ENCODE data around the gene KLHL6. TPM values are rescaled to one million over a fixed set of nuclear protein-coding genes. Genes with fewer than 3 reads are reported as not detected.

The KLHL6 gene
- total RNA-seq, 1 experiment from 2014 or later, result not detected

DNA sequence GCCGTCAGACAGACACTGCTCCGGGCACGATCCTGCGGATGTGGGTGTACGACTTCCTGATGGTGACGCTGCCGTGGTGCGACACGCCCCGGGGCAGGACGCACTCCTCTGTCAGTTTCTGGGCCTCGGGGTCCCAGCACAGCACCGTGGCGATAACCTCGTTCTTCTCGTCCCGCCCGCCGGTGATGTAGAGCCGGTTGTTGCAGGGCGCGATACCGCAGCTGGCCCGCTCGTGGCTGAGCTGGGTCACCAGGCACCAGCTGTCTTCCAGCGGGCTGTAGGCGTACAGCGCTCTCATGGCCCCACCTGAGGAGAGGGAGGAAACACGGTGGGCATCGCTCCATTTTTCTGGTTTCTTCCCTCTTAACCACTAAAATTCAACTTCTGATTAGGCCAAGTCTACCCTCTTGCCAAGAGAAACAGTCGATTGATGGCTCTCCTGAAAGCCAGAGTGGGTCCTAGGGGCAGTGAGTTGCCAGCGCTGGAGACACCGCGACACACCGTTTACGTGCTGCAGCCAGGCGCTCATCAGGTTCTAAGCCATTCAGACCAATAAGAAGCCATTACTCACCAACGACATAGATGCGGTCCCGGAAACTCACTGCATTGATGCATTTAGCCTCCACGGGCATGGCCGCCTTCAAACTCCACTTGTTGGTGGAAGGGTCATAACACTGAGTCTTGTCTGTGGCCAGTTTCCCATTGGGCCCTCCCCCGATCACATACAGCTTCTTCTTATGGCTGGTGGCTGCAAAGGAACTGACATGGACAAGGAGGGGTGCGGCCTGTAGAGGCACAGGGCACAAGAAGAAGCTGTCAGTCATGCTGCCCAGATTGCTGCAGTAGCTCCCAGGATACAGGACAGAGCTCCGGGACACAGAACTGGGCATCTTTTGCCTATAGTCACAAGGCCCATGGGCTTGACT lies 63.3 kb downstream of the KLHL6 start:
- H2BK12ac ChIP-seq (ENCODE audit: insufficient read length, low read depth, low read length), result no peak overlapping the region
- H3K9ac ChIP-seq (ENCODE audit: extremely low read depth, insufficient read length, low read length), result no peak overlapping the region
- no peak overlapping the region for H2BK120ac ChIP-seq (ENCODE audit: low read depth, low read length, poor library complexity, severe bottlenecking)
- H3K9me3 ChIP-seq (ENCODE audit: control insufficient read depth, low read depth, low read length), result no peaks in the 10 kb centered on the region
- H3K27ac ChIP-seq (ENCODE audit: insufficient read length, low read depth, low read length), result no peak overlapping the region
- no peaks in the 10 kb centered on the region for H3K27me3 ChIP-seq (ENCODE audit: insufficient read depth, low read length)
- WGBS (ENCODE audit: extremely low coverage, insufficient read length, low lambda C conversion rate), result no CpG with 5 or more reads among the region's 45 CpGs
- H3K23me2 ChIP-seq (ENCODE audit: insufficient read length, low read depth, low read length, poor library complexity, severe bottlenecking), result no peaks in the 10 kb centered on the region
- peaks cover 4 to 5% of the 10 kb centered on the region in 2 experiments; a peak in 3 of 4 replicates for H3K4me1 Mint-ChIP-seq
- H3K36me3 Mint-ChIP-seq (ENCODE audit: insufficient read depth in 1 of 3, low read depth in 3 of 3), result no peaks in the 10 kb centered on the region
- no peak overlapping the region; the same call in 1 of the 2 replicates for H3K14ac ChIP-seq (ENCODE audit: insufficient read depth, low read length)
- H3K56ac ChIP-seq (ENCODE audit: insufficient read length, low read depth, low read length), result no peak overlapping the region
- no peak overlapping the region for H3K4me2 ChIP-seq (ENCODE audit: insufficient read depth, insufficient read length, low read length)
- no peak overlapping the region for H4K91ac ChIP-seq (ENCODE audit: insufficient read length, low read depth, low read length)
- H3K27ac Mint-ChIP-seq, result no peak overlapping the region
- H3K18ac ChIP-seq (ENCODE audit: insufficient read length, low read depth, low read length), result no peak overlapping the region
- no peak overlapping the region for H2BK20ac ChIP-seq (ENCODE audit: low read depth, low read length, poor library complexity, severe bottlenecking)
- H4K20me1 ChIP-seq (ENCODE audit: control insufficient read depth, insufficient read depth, insufficient read length), result no peaks in the 10 kb centered on the region
- DNase-seq, result peak; percentile 31
- no peak overlapping the region for H3K4me3 Mint-ChIP-seq
- H2BK5ac ChIP-seq (ENCODE audit: insufficient read length, low read length), result no peak overlapping the region
- H2BK15ac ChIP-seq (ENCODE audit: low read depth, low read length), result no peak overlapping the region
- no peak overlapping the region for H3K23ac ChIP-seq (ENCODE audit: insufficient read length, low read depth, low read length)
- TF ChIP-seq, protein P1, sequence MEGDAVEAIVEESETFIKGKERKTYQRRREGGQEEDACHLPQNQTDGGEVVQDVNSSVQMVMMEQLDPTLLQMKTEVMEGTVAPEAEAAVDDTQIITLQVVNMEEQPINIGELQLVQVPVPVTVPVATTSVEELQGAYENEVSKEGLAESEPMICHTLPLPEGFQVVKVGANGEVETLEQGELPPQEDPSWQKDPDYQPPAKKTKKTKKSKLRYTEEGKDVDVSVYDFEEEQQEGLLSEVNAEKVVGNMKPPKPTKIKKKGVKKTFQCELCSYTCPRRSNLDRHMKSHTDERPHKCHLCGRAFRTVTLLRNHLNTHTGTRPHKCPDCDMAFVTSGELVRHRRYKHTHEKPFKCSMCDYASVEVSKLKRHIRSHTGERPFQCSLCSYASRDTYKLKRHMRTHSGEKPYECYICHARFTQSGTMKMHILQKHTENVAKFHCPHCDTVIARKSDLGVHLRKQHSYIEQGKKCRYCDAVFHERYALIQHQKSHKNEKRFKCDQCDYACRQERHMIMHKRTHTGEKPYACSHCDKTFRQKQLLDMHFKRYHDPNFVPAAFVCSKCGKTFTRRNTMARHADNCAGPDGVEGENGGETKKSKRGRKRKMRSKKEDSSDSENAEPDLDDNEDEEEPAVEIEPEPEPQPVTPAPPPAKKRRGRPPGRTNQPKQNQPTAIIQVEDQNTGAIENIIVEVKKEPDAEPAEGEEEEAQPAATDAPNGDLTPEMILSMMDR (conservative IDR thresholded peaks at IDR 0.05), result no peak
- H2AK5ac ChIP-seq (ENCODE audit: insufficient read length, low read length), result no peak overlapping the region
- H4K5ac ChIP-seq (ENCODE audit: insufficient read length, low read depth, low read length), result no peak overlapping the region
- no peaks in the 10 kb centered on the region for H3K79me2 ChIP-seq (ENCODE audit: insufficient read depth, low read length)
- H3T11ph ChIP-seq (ENCODE audit: low read length), result no peak overlapping the region
- H4K8ac ChIP-seq (replicated peaks; ENCODE audit: insufficient read length, low read depth, low read length), result no peak overlapping the region
- no peaks in the 10 kb centered on the region for H3K4me1 ChIP-seq (ENCODE audit: insufficient read depth, low read length)
- H3K9me3 Mint-ChIP-seq, result no peaks in the 10 kb centered on the region
- H3K79me1 ChIP-seq (ENCODE audit: insufficient read depth, low read depth, low read length, poor library complexity, severe bottlenecking), result no peaks in the 10 kb centered on the region
- no peak overlapping the region for H2AFZ ChIP-seq (ENCODE audit: low read length)
- H3K27me3 Mint-ChIP-seq (ENCODE audit: low read depth), result no peaks in the 10 kb centered on the region
- no peak overlapping the region for H3K4ac ChIP-seq (ENCODE audit: low read depth, low read length)

All from H9 (cell line).